Measurements from ENCODE around the gene CHDH. TPM values are rescaled to one million over a fixed set of nuclear protein-coding genes. Genes with fewer than 3 reads are reported as not detected.

The CHDH gene
- total and polyA plus RNA-seq, 3 experiments from 2014 or later: 0.42 to 0.71 TPM; not detected in 1

DNA sequence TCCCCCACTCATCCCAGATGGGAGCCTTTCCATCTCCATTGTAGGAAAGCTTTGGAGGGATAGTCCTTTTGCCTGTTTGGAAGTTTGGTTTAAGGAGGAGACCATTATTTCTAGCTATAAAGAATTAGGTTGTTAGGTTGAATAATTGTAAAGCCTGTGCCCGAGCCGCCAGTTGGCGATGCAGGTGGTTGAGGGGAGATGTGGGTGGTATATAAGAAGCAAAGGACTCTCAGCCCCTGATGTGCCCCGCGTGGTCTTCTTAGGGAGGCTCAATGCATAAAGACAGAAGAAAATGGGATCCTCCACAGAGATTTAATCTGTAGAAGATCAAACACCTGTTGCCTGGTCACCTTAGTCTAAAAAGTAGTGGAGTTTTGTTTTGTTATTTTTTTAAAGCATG lies 55.7 kb downstream of the CHDH start:
- DNase-seq: no peak
- Mint-ChIP-seq H3K36me3 (no peaks in the 10 kb centered on the region), H3K27me3 (peaks cover 4 to 16% of the 10 kb centered on the region in 2 donors), H3K4me3 (no peak overlapping the region), H3K9me3 (no peaks in the 10 kb centered on the region), H3K4me1 (no peaks in the 10 kb centered on the region), H3K27ac (no peak overlapping the region)
- no peaks in the 10 kb centered on the region for H3K4me1 ChIP-seq (ENCODE audit: insufficient read depth, low read length)
- POLR2A ChIA-PET: no interaction called here
- H3K4me3 ChIP-seq (ENCODE audit: low read length): no peak overlapping the region
- H3K27me3 ChIP-seq (ENCODE audit: insufficient read depth, low read length, poor library complexity, severe bottlenecking): no peaks in the 10 kb centered on the region
- no peaks in the 10 kb centered on the region for H3K36me3 ChIP-seq (ENCODE audit: insufficient read depth, low read length)
- CTCF ChIA-PET: no interaction called here
- no peak overlapping the region for H3K27ac ChIP-seq (ENCODE audit: low read depth, low read length)
- no peaks in the 10 kb centered on the region for H3K9me3 ChIP-seq (ENCODE audit: low read length)

DNA sequence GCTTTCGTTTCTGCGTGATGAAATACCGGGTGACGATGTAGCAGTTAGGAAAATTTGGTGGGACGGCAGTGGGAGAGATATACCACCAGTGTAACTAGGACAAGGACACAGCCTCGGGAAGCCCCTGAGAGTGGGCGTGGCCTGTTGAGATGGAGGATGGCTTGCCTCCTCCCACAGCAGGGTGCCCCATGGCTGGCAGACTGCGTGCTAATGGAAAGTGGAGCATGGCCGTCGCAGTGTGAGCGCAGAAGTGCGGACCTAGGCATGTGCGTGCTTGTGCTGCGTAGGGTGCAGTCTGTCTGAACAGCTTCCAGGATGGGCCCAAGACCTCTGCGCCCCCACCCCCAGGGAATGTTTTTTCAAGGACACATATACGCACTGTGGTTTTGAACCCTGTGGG lies 56.8 kb downstream of the CHDH start:
- H3K27ac ChIP-seq (ENCODE audit: low read depth, low read length): no peak overlapping the region
- no peaks in the 10 kb centered on the region for H3K4me1 Mint-ChIP-seq
- no peak overlapping the region for H3K4me3 Mint-ChIP-seq
- H3K4me1 ChIP-seq (ENCODE audit: insufficient read depth, low read length): no peaks in the 10 kb centered on the region
- H3K36me3 ChIP-seq (ENCODE audit: insufficient read depth, low read length): no peaks in the 10 kb centered on the region
- no peak for DNase-seq
- H3K36me3 Mint-ChIP-seq: no peaks in the 10 kb centered on the region
- H3K27me3 Mint-ChIP-seq: peaks cover 4 to 16% of the 10 kb centered on the region in 2 donors
- CTCF ChIA-PET: no interaction called here
- H3K27ac Mint-ChIP-seq: no peak overlapping the region
- no peak overlapping the region for H3K4me3 ChIP-seq (ENCODE audit: low read length)
- H3K9me3 ChIP-seq (ENCODE audit: low read length): no peaks in the 10 kb centered on the region
- POLR2A ChIA-PET: no interaction called here
- H3K27me3 ChIP-seq (ENCODE audit: insufficient read depth, low read length, poor library complexity, severe bottlenecking): no peaks in the 10 kb centered on the region
- no peaks in the 10 kb centered on the region for H3K9me3 Mint-ChIP-seq

DNA sequence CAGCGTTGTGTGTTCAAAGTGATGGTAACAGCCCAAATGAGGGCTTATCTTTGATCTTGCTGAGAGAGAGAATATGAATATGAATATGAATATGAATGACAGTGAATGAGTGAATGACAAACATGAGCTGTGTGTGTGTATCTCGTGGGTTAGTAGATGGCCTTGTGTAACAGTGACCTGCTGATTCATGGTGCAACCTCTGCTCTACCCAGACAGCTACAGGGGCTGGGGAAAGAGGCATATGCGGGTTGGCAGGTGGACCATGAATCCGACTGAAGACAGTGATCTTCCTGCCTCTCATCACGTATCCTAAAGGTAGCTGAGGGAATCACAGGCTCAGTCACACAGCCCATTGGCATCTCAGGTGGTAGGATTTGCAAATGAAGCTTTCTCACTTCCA lies 58.2 kb downstream of the CHDH start:
- no peak overlapping the region for H3K27ac ChIP-seq (ENCODE audit: low read depth, low read length)
- no peak for DNase-seq
- H3K4me1 Mint-ChIP-seq: no peaks in the 10 kb centered on the region
- ChIA-PET CTCF (no interaction called here), POLR2A (no interaction called here)
- no peaks in the 10 kb centered on the region for H3K4me1 ChIP-seq (ENCODE audit: insufficient read depth, low read length)
- no peaks in the 10 kb centered on the region for H3K9me3 Mint-ChIP-seq
- no peak overlapping the region for H3K4me3 ChIP-seq (ENCODE audit: low read length)
- no peak overlapping the region for H3K4me3 Mint-ChIP-seq
- no peak overlapping the region for H3K27ac Mint-ChIP-seq
- H3K9me3 ChIP-seq (ENCODE audit: low read length): no peaks in the 10 kb centered on the region
- no peaks in the 10 kb centered on the region for H3K27me3 ChIP-seq (ENCODE audit: insufficient read depth, low read length, poor library complexity, severe bottlenecking)
- no peaks in the 10 kb centered on the region for H3K36me3 Mint-ChIP-seq
- H3K36me3 ChIP-seq (ENCODE audit: insufficient read depth, low read length): no peaks in the 10 kb centered on the region
- H3K27me3 Mint-ChIP-seq: peaks cover 8 to 15% of the 10 kb centered on the region in 2 donors

- no peaks in the 10 kb centered on the region for H3K4me1 ChIP-seq (ENCODE audit: insufficient read depth, low read length)
- no peaks in the 10 kb centered on the region for H3K36me3 ChIP-seq (ENCODE audit: insufficient read depth, low read length)
- no peak overlapping the region for H3K27ac ChIP-seq (ENCODE audit: low read depth, low read length)
- CTCF ChIA-PET: no interaction called here
- H3K4me3 ChIP-seq (ENCODE audit: low read length): no peak overlapping the region
- DNase-seq: no peak
- Mint-ChIP-seq H3K27me3 (peaks cover 8 to 15% of the 10 kb centered on the region in 2 donors), H3K4me1 (no peaks in the 10 kb centered on the region), H3K4me3 (no peak overlapping the region), H3K36me3 (no peaks in the 10 kb centered on the region), H3K9me3 (no peaks in the 10 kb centered on the region), H3K27ac (no peak overlapping the region)
- H3K27me3 ChIP-seq (ENCODE audit: insufficient read depth, low read length, poor library complexity, severe bottlenecking): no peaks in the 10 kb centered on the region
- POLR2A ChIA-PET: no interaction called here
- no peaks in the 10 kb centered on the region for H3K9me3 ChIP-seq (ENCODE audit: low read length)
These were observed 59.2 kb downstream of the CHDH start for GRCh38 chr3:53787016-53787415.

DNA sequence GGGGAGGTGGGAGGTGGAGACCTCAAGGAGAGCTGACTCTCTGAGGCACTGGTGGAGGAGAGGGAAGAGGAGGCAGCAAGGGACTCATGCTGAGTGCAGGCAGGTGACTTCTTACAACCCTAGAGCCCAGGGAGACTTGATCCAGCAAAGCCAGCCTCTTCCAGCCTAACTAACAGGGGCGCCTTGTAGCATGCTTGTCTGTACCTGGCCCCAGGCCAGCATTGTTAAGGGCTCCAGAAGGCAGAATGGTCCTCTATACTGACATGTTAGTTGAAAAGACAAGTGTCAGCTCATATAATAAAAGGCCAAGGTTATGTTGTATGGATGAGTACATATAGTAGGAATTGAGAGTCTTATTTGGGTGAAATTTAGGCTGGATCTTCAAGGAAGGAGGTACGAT lies 65.4 kb downstream of the CHDH start:
- Histone ChIP-seq H3K27me3 (ENCODE audit: insufficient read depth, low read length, poor library complexity, severe bottlenecking) (no peaks in the 10 kb centered on the region), H3K4me1 (ENCODE audit: insufficient read depth, low read length) (no peaks in the 10 kb centered on the region), H3K36me3 (ENCODE audit: insufficient read depth, low read length) (no peaks in the 10 kb centered on the region), H3K9me3 (ENCODE audit: low read length) (no peaks in the 10 kb centered on the region), H3K27ac (ENCODE audit: low read depth, low read length) (no peak overlapping the region), H3K4me3 (ENCODE audit: low read length) (no peak overlapping the region)
- POLR2A ChIA-PET: no interaction called here
- DNase-seq: no peak
- H3K9me3 Mint-ChIP-seq: no peaks in the 10 kb centered on the region
- CTCF ChIA-PET: no interaction called here
- H3K36me3 Mint-ChIP-seq: no peaks in the 10 kb centered on the region
- no peak overlapping the region for H3K4me3 Mint-ChIP-seq
- H3K27ac Mint-ChIP-seq: no peak overlapping the region
- no peaks in the 10 kb centered on the region for H3K4me1 Mint-ChIP-seq
- H3K27me3 Mint-ChIP-seq: peaks cover 7 to 8% of the 10 kb centered on the region in 2 donors

- ChIA-PET POLR2A (no interaction called here), CTCF (no interaction called here)
- Mint-ChIP-seq H3K4me1 (no peaks in the 10 kb centered on the region), H3K4me3 (no peak overlapping the region), H3K36me3 (no peaks in the 10 kb centered on the region), H3K27me3 (peaks cover 8 to 9% of the 10 kb centered on the region in 2 donors), H3K27ac (no peak overlapping the region), H3K9me3 (no peaks in the 10 kb centered on the region)
- H3K27ac ChIP-seq (ENCODE audit: low read depth, low read length): no peak overlapping the region
- DNase-seq: no peak
- H3K9me3 ChIP-seq (ENCODE audit: low read length): no peaks in the 10 kb centered on the region
- H3K36me3 ChIP-seq (ENCODE audit: insufficient read depth, low read length): no peaks in the 10 kb centered on the region
- H3K27me3 ChIP-seq (ENCODE audit: insufficient read depth, low read length, poor library complexity, severe bottlenecking): no peaks in the 10 kb centered on the region
- H3K4me1 ChIP-seq (ENCODE audit: insufficient read depth, low read length): no peaks in the 10 kb centered on the region
- H3K4me3 ChIP-seq (ENCODE audit: low read length): no peak overlapping the region
These were observed 66.0 kb downstream of the CHDH start for GRCh38 chr3:53780171-53780570.

GRCh38 chr3:53778153-53778552 lies 68.1 kb downstream of the CHDH start:
- Histone ChIP-seq H3K36me3 (ENCODE audit: insufficient read depth, low read length) (no peaks in the 10 kb centered on the region), H3K4me3 (ENCODE audit: low read length) (no peak overlapping the region), H3K4me1 (ENCODE audit: insufficient read depth, low read length) (no peaks in the 10 kb centered on the region), H3K9me3 (ENCODE audit: low read length) (no peaks in the 10 kb centered on the region), H3K27ac (ENCODE audit: low read depth, low read length) (no peak overlapping the region), H3K27me3 (ENCODE audit: insufficient read depth, low read length, poor library complexity, severe bottlenecking) (no peaks in the 10 kb centered on the region)
- no peaks in the 10 kb centered on the region for H3K4me1 Mint-ChIP-seq
- CTCF ChIA-PET: no interaction called here
- no peak overlapping the region for H3K4me3 Mint-ChIP-seq
- H3K27ac Mint-ChIP-seq: no peak overlapping the region
- H3K27me3 Mint-ChIP-seq: peaks cover 4 to 9% of the 10 kb centered on the region in 2 donors
- no peaks in the 10 kb centered on the region for H3K9me3 Mint-ChIP-seq
- no peak for DNase-seq
- H3K36me3 Mint-ChIP-seq: peaks cover 0 to 3% (median 0%) of the 10 kb centered on the region in 3 donors
- POLR2A ChIA-PET: no interaction called here

GRCh38 chr3:53777468-53777867 lies 68.8 kb downstream of the CHDH start:
- no peaks in the 10 kb centered on the region for H3K4me1 Mint-ChIP-seq
- Histone ChIP-seq H3K9me3 (ENCODE audit: low read length) (no peaks in the 10 kb centered on the region), H3K27ac (ENCODE audit: low read depth, low read length) (no peak overlapping the region), H3K4me3 (ENCODE audit: low read length) (no peak overlapping the region), H3K36me3 (ENCODE audit: insufficient read depth, low read length) (no peaks in the 10 kb centered on the region), H3K4me1 (ENCODE audit: insufficient read depth, low read length) (no peaks in the 10 kb centered on the region), H3K27me3 (ENCODE audit: insufficient read depth, low read length, poor library complexity, severe bottlenecking) (no peaks in the 10 kb centered on the region)
- H3K36me3 Mint-ChIP-seq: peaks cover 0 to 3% (median 0%) of the 10 kb centered on the region in 3 donors
- H3K27me3 Mint-ChIP-seq: peaks cover 4 to 9% of the 10 kb centered on the region in 2 donors
- H3K9me3 Mint-ChIP-seq: no peaks in the 10 kb centered on the region
- H3K4me3 Mint-ChIP-seq: peak overlapping the region in 1 of 7 donors; percentile 46
- DNase-seq: no peak
- H3K27ac Mint-ChIP-seq: no peak overlapping the region
- POLR2A ChIA-PET: no interaction called here
- CTCF ChIA-PET: no interaction called here

- no peak overlapping the region for H3K27ac ChIP-seq (ENCODE audit: low read depth, low read length)
- Mint-ChIP-seq H3K36me3 (peaks cover 0 to 3% (median 0%) of the 10 kb centered on the region in 3 donors), H3K27ac (peak overlapping the region in 1 of 8 donors; percentile 17), H3K9me3 (no peaks in the 10 kb centered on the region), H3K4me3 (no peak overlapping the region), H3K27me3 (peaks cover 6 to 13% of the 10 kb centered on the region in 2 donors), H3K4me1 (no peaks in the 10 kb centered on the region)
- ChIA-PET POLR2A (no interaction called here), CTCF (no interaction called here)
- no peak overlapping the region for H3K4me3 ChIP-seq (ENCODE audit: low read length)
- DNase-seq: no peak
- no peaks in the 10 kb centered on the region for H3K36me3 ChIP-seq (ENCODE audit: insufficient read depth, low read length)
- no peaks in the 10 kb centered on the region for H3K4me1 ChIP-seq (ENCODE audit: insufficient read depth, low read length)
- no peaks in the 10 kb centered on the region for H3K27me3 ChIP-seq (ENCODE audit: insufficient read depth, low read length, poor library complexity, severe bottlenecking)
- H3K9me3 ChIP-seq (ENCODE audit: low read length): no peaks in the 10 kb centered on the region
These were observed 69.6 kb downstream of the CHDH start for GRCh38 chr3:53776494-53777101.

All from CD8-positive, alpha-beta memory T cell (primary cell).